HG03095 (cell line): Measurements from ENCODE around the gene E2F3.
"Not testable (repeated sequence)": the region's sequence is repeated elsewhere in the genome, so short reads cannot be mapped to it uniquely, and the experiment has no call there.

Source experiments
- ATAC-seq: cut with Tn5 transposase; IDR thresholded peaks from one replicate; pipeline ENCODE4 v1.9.1; 2021; ENCODE audit warnings: moderate library complexity; ENCODE audit not compliant: unreplicated experiment

E2F3 gene

GRCh38 chr6:20525208-20525607 lies 123.5 kb downstream of the E2F3 start:
- not testable (repeated sequence) for ATAC-seq

- ATAC-seq, result not testable (repeated sequence)
These were observed 127.4 kb downstream of the E2F3 start for GRCh38 chr6:20529086-20529448.

- ATAC-seq, result no peak
These were observed 131.2 kb downstream of the E2F3 start for GRCh38 chr6:20532881-20533280.

GRCh38 chr6:20533746-20534294 lies 132.1 kb downstream of the E2F3 start:
- ATAC-seq, result no peak

- ATAC-seq, result peak; percentile 82
These were observed 132.9 kb downstream of the E2F3 start, which contains the start of gene CDKAL1 for GRCh38 chr6:20534295-20535262. CDKAL1 (plus strand) TSS chr6:20534457; CDS start chr6:20546351, 11,894 bp downstream.

- no peak for ATAC-seq
These were observed 136.5 kb downstream of the E2F3 start for GRCh38 chr6:20538131-20538662.

- no peak for ATAC-seq
These were observed 137.2 kb downstream of the E2F3 start for GRCh38 chr6:20538907-20539306.

- ATAC-seq, result no peak
These were observed 137.7 kb downstream of the E2F3 start for GRCh38 chr6:20539387-20539786.

GRCh38 chr6:20540683-20541082 lies 139.0 kb downstream of the E2F3 start:
- no peak for ATAC-seq

GRCh38 chr6:20541382-20541781 lies 139.7 kb downstream of the E2F3 start:
- ATAC-seq, result no peak

- ATAC-seq, result peak; percentile 98
These were observed 141.4 kb downstream of the E2F3 start for GRCh38 chr6:20542927-20543602.
